SKM-1 (cell line): ENCODE results near the gene PGLYRP2.

Experiments used
- DNase-seq: peaks from one replicate; lab custom pipeline; 2025; ENCODE audit not compliant: unreplicated experiment; lab: John Stamatoyannopoulos, UW

Gene PGLYRP2

DNA sequence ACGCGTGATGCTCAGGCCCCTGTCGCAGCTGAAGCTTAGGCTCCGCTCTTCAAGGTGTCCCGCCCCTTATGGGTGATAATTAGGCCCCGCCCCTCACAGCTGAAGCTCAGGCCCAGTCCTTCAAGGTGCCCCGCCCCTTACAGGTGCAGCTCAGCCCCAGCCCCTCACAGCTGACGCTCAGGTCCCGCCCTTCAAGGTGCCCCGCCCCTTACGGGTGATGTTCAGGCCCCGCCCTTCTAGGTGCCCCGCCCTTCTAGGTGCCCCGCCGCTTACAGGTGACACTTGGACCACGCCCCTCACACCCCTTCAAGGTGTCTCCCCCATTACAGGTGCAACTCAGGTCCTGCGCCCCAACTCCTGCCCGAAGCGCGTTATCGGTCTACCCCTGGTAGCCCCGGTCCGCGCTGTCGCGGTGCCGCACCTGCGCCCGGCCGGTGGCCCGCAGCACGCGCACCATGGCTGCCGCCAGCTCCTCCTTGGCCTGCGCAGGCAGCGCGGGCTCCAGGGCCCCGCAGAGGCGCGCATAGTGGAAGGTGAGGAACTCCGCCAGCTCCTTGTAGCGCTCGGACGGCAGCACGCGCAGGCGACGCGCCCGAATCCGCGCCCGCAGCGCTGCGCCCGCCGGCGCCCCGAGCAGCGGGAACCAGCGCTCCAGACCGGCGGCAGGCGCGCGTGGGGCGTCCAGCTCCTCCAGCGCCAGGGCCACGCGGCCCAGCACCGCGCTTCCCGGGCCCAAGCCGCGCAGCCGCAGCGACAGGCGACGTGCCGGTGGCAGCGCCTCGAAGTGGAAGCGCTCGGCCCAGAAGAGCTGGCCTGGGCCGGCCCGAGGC lies 22.2 kb downstream of the PGLYRP2 start:
- no peak for DNase-seq

DNA sequence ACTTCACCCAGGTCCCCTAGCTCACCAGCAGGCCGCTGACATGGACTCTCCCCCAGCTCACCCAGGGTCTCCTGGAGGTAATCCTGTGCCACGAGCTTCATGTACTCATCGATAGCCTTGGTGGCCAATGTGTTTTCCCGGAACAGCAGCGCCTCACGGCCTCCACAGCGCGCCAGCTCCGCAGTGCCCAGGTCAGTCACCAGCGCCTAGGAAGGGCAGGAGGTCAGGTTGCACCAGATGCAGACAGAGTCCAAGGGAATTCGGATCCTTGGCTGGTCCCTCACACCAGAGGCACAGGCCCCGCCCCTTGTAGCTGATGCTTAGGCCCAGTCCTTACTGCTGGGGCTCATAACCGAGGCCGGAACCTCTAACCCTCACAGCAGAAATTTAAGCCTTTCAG lies 22.9 kb downstream of the PGLYRP2 start:
- no peak for DNase-seq

DNA sequence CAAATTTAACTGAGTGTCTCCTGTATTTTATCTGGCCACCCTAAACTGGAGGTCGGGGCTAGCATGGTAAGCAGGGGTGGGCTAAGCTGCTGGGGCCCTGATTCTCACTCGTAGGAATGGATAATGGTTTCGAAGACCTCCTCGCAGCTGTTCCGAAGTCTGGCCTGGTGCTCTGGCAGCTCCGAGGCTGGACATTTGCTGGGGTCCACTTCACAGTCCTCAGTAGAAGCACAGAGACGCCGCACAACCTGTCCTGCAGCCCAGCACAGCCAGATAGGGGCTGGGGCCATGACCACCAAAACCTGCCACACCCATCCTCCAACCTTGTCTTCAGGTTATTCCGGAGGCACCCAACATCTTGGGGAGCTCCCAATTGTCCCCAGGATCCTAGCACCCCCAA lies 23.3 kb downstream of the PGLYRP2 start:
- DNase-seq, result no peak

DNA sequence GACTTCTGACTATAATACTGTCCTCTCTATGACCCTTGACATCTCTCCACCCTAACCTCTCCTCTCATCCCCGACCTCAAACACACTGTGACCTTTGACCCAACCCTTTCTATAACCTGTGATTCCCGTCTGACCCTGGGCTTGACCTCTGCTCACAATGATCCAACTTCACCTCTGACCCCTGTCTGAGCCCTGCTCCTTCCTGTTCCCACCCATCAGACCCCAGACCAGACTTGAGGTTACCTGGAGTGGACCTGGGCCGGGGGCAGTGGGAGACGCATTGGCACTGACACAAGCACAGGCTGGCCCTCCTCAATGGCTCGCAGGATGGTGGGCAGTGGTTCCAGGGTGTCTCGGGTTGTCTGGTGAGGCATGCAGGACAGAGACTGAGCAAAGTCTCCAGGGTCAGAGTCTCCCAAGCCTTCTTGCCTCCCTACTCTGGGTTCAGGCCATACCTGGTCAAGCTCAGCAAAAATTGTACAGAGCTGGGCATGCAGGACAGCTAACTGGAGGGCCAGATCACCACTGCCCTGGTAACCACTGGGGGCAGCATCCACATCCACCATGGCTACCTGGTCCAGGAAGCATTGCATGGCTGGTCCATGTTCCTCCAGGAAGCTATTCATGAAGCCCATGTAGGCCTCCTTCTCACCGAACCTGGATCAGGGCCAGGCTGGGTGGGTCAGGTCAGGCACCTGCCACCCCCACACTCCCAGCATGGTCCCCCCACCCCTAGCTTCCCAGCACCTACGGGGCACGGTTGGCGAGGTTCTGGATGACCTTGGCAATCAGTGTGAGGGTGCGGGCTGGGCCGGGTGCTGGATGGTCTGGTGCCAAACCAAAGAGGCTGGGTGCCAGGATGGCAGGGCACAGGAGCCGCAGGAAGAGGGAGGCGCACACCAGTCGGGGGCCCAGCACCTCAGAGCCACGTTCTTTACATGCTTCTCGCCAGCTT lies 25.1 kb downstream of the PGLYRP2 start:
- no peak for DNase-seq

DNA sequence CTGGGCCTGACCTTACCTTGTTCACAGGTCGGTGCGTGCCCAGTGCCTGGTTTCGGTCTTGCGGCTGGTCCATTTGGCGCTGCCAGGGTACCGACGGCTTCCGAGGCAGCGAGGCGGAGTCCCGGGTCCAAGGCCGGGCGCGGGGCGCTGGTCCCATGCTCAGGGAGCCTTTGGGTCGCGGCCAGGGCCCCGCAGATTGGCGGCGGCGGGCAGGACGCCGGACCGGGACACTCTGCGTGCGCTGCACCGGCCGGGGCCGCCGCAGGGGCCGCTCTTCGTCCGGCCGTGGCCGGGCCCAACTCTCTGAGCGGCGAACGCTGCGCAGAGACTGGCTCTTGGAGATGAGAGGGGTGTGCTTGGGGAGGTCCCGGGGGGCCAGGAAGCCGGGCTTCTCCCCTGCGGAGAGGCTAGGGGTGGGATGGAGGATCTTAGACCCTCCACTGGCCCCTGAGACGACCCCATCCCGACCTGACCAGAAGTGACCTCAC lies 26.2 kb downstream of the PGLYRP2 start:
- no peak for DNase-seq

DNA sequence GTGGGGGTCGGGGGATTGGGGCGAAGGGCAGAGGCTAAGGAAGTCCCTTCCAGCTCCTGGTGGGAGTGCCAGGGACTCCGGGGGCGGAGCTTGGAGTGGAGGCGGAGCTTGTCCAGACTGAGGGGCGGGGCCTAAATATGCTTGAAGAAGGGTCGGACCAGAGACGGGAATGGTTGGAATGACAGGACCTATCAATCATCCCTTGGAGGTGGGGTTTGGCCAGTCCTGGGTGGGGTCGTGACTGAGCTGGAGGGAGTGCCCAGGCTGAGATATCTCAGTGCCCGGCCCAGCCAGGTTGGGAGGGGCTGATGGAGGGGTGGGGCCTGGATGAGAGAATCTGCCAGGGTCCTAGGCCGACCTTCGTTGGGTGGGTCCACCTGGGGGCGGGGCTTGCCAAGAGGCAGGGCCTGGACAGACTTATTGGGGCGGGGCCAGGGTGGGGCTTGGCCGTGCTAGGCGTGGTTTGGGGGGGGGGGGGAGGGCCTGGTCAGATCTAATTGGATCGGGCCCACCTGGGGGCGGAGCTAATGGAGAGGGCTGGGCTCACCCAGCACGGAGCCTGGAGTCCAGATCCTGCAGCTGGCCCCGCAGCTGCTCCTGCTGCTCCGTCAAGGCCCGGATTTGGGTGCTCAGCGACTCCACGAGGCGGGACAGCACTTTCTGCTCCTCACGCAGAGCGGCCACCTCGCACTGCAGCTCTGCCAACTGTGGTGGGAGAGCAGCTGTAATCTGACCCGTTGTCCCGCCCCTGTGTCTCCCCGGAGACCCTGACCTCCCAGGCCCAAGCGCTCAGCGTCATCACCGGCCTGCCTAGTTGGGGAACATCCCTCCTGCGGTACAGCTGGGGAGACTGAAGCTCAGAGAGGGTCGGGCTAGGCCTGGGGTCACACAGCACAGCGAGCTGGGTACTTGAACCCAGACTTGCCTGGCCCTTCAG lies 26.9 kb downstream of the PGLYRP2 start:
- DNase-seq, result no peak

DNA sequence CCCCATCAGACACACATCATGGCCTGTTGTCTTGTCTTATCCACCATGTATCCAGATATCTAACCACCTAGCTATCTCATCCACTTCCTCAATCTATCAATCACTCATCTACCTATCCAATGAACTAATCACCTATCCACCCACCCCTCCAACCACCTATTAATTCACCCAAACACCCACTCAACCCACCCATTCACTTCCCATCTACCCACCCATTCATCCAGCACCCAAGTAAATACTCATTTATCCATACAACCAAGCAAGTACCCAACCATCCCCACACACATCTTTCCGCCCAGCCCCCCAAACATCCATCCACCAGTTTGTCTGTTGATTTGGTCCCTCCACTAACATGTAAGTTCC lies 28.8 kb downstream of the PGLYRP2 start:
- no peak for DNase-seq

DNA sequence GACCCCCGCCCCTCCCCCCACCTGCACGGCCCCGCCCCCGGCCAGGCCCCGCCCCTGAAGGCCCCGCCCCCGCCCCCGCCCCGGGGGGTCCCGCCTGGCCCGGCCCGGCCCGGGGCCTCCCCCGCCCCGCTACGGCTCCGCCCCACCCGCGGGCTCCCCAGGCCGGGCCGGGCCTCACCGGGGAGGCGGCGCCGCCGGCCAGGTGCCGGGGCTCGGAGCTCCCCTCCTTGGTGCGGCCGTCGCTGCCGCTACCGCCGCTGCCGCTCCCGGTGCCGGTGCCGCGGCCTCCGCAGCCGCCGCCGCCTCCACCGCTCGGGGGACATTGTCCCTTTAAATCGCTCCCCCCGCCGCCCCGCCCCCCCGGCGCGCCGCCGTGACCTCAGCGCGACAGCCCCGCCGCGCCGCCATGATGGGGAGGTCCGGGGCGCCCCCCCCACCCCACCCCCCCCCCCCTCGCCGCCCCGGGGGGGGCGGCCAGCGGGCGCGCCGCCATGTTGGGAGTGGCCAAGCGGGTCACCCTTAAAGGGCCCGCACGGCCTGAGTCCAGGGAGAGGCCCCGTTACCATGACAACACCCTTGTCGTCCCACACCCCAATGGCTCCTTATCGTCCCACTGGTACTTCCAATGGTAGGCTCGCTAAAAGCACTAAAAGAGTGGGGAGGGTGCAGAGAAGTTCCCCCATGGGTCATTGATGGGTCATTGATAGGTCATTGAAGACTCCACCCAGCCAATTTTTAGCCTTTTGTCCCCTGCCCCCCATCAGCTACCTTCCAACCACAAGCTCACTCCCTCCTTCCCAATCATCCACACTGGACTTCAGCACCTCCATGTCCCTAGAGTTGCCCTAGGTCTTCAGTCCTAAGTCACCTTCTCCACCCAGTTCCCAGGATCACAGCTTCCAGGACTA lies 29.4 kb downstream of the PGLYRP2 start, which contains the start of gene WIZ:
TSS of gene WIZ (minus strand) at position 337 of the 908 bp plus-strand sequence. CDS start 1,649 bp downstream, outside the sequence.
- no peak for DNase-seq

DNA sequence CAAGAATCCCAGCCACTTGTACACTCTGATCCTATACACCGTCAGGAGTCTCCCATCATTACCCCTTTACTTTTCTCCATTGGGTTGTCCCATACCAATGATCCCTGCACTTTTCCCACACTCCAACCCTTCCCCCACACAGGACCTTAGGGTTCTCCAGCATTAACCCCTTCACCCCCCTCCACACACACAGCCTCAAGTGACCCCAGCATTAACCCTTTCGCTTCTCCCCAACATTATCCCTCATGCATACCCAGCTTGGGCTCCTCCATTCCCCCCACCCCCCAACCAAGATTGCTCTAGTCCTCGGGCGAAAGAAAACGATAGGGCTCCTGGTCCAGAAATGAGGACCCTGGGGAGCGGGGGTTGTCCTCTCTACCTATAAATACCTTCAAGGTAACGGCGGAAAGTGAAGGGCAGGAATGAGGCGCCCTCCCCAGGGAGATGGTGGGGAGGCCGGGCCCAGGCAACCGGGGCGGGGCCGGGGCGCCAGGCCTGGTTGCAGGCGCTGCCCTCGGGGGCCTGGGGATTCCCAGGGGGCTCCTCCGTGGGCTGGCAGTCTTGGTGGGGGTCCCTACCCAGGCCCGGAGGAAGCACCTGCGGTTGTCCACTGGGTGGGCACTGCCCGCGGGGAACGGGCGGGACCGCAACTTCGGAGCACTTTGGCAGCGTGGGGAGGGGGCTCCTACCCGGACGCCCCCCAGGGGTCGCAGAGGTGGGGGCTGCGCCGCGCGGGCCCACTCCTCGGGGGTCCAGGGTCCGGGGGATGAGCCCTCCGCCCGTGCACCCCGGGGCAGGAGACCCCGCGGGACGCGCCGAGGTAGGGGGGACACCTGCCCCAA lies 30.3 kb downstream of the PGLYRP2 start:
- no peak for DNase-seq

DNA sequence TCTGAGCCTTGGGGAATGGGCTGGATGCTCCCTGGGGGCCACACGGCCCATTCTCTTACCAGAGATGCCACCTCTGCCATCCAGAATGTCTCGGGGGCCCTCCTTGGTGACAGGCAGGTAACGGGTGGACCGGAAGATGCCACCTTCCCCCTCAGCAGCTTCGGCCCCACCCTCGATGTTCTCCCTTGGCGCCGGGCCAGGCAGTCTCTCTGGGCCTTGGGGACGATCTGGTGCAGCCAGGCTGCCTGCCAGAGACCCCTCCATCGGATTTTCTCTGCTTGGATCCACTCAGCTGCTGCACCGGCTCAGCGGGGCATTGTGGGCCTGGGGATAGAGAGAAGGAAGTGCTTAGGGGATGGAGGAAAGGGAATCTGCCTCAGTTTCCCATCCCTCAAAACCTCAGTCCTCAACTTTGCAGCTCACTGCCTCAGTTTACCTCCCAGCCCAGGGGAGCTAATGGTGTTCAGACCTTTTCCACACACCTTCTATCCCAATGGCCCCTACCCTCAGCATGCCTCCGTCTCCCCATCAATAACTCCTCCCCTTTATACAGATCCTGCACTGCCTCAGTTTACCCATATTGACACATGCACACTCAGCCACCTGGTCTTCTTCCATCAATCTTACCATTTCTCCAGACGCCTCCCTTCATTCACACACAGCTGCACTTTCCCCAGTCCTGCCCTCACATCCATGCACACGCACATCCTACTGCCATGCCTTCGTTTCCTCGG lies 31.1 kb downstream of the PGLYRP2 start:
- no peak for DNase-seq

DNA sequence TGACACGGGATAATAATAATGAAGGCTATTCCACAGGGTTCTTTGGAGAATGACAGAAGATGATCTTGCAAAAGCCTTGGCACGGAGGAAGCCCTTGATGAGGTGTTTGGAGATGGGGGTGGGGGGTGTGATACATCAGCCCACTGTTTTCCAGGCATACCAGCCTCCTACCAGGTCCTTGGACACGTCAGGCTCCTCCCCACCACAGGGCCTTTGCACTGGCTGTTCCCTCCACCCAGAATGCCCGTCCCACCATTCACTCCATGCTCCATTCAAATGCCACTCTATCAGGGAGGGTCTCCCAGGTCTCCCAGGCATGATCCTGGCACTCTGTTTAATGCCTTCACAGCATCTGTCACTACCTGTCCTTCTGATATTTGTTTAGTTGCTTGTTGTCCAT lies 32.2 kb downstream of the PGLYRP2 start:
- no peak for DNase-seq

DNA sequence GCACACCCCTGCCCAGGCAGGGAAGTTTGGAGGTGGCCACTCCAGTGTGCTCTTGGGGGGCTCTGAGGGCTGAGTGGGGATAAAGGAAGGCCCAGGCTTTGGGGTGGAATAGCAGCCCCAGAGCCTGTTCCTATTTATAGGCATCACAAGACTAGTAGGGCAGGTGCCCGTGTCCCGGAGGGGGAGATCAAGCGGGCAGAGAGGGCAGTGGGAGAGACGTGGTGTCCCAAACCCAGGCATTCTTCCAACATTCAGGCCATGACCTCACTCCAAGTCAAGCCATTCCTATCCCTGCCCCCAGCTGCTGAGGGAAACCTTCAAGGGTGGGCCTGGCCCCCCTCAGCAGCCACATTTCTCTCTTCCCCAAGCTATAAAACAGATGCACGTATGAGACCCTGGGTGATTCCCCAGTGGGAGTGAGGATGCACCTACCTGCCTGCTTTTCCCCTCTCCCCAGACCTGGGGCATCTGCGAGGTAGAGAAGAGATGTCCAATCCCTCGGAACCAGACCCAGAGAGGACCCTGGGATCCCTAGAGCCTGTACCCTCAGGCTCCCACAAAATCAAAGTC lies 33.4 kb downstream of the PGLYRP2 start:
- no peak for DNase-seq

DNA sequence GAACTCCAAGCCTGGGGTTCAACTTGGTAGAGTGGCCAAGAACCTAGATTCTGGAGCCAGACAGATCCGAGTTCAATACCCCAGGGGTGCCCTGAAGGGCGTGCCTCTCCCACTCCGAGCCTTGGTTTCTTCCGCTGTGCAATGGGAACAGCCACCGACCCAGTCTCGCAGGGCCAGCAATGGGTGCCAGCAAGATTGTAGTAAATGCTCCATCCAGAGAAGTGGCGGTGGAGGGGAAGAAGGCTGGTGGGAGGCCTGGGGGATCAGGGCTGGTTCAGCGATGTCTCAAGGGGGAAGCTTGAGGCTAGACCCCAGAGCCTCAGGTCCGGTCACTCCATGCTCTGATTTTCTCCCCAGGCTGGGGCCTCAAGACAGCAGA lies 34.1 kb downstream of the PGLYRP2 start:
- no peak for DNase-seq

DNA sequence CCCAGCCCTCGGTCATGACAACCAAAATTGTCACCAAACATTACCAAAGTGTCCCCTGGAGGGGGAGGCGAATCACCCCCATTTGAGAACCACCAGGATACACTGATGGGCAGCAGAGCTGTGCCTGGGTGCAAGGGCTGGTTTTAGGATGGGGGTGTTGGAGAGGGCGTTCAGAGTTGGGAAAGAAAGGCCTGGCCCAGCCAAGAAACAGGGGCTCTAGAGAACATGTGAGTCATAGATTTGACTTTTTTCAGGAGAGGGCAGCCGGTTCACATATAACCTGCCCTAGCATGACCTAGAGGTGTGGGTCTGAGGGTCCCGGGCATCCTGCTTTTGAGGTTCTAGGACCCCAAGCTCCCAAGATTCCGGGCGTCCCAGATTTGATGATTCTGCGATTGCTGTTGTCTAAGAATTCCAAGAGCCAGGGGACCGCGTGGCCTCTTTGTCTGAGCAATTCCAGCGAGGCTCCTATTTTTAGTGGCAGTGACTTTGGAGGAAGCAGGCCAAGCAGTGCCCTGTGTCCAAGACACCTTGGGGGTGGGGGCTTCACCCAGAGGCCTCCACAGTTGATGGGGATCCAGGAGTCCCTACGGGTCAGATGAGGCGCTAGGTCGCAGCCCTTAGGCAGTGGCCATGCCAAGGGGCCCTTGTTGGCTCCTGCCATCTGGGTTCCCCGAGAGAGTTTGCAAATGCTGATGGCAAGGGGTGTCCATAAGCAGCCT lies 34.6 kb downstream of the PGLYRP2 start:
- DNase-seq, result no peak

DNA sequence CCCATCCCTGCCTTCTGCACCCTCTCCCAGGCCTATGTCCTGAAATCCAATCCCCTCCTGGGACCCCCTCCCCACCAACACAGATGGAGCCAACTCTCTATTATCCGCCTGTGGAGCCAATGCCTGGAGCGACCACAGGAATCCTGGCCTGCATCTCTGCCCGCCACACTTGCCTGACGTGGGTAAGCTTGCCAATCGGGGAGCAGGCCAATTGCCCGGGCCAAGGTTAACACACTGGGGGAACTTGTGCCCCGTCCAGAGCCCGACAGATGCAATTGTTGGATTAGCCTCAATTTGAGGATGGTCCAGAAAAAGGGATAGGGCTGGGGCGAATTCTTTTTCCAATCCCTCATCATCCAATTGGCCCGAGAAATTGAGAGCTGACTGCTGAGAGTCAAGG lies 35.5 kb downstream of the PGLYRP2 start:
- no peak for DNase-seq

DNA sequence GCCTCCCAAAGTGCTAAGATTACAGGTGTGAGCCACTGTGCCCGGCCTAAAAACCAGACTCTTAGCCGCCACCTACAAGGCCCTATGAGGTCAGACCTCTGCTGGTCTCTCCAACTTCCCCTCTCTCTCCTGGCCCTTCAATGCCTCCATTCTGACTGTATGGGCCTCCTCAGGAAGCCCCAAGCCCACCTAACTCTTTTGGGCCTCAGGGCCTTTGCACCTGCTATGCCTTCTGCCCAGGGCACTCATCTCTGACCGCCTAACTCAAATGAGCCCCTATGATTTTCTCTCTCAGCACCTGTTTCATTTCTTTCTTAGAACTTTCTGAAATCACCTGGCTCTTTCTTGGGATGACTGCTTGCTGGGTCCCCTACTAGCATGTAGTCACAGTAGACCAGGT lies 36.0 kb downstream of the PGLYRP2 start:
- DNase-seq, result no peak
